H9 (cell line): Measurements from ENCODE around the gene NAP1L5. TPM values are rescaled to one million over a fixed set of nuclear protein-coding genes. Genes with fewer than 3 reads are reported as not detected.

Source experiments
- DNase-seq: peaks from one replicate; pipeline ENCODE4 v3.0.0-alpha.2; 2017
- H2AFZ ChIP-seq: one replicate; pipeline ENCODE4 v1.6.1; 2013; ENCODE audit warnings: mild to moderate bottlenecking, low read length, control low read depth, moderate library complexity
- H2AK5ac ChIP-seq: 2 replicates; pipeline ENCODE4 v1.6.1; 2013; ENCODE audit warnings: low read length, control low read depth, mixed read lengths; ENCODE audit not compliant: insufficient read length
- H2BK120ac ChIP-seq: one replicate; pipeline ENCODE4 v1.6.1; 2013; ENCODE audit warnings: low read depth, mild to moderate bottlenecking, low read length, control low read depth, inconsistent platforms; ENCODE audit not compliant: poor library complexity, severe bottlenecking
- H2BK12ac ChIP-seq: 2 replicates; pipeline ENCODE4 v1.6.1; 2013; ENCODE audit warnings: low read length, control low read depth, mixed read lengths, low read depth; ENCODE audit not compliant: insufficient read length
- H2BK15ac ChIP-seq: 2 replicates; pipeline ENCODE4 v1.6.1; 2013; ENCODE audit warnings: low read depth, low read length, control low read depth
- H2BK20ac ChIP-seq: one replicate; pipeline ENCODE4 v1.6.1; 2013; ENCODE audit warnings: low read depth, mild to moderate bottlenecking, low read length, control low read depth, inconsistent platforms; ENCODE audit not compliant: poor library complexity, severe bottlenecking
- H2BK5ac ChIP-seq: 2 replicates; pipeline ENCODE4 v1.6.1; 2013; ENCODE audit warnings: low read length, control low read depth, mixed read lengths; ENCODE audit not compliant: insufficient read length
- H3K14ac ChIP-seq: 2 replicates; pipeline ENCODE4 v1.6.1; 2013; ENCODE audit warnings: low read length, control low read depth; ENCODE audit not compliant: insufficient read depth
- H3K18ac ChIP-seq: 2 replicates; pipeline ENCODE4 v1.6.1; 2013; ENCODE audit warnings: low read depth, mild to moderate bottlenecking, mixed read lengths, low read length, control low read depth; ENCODE audit not compliant: insufficient read length
- H3K23ac ChIP-seq: 2 replicates; pipeline ENCODE4 v1.6.1; 2013; ENCODE audit warnings: low read length, control low read depth, mixed read lengths, low read depth; ENCODE audit not compliant: insufficient read length
- H3K23me2 ChIP-seq: 2 replicates; pipeline ENCODE4 v1.6.1; 2013; ENCODE audit warnings: low read depth, mild to moderate bottlenecking, mixed read lengths, low read length, control low read depth; ENCODE audit not compliant: insufficient read length, poor library complexity, severe bottlenecking
- H3K27ac ChIP-seq: 2 replicates; pipeline ENCODE4 v1.5.1; 2013; ENCODE audit warnings: low read length, control low read depth, mixed read lengths, low read depth; ENCODE audit not compliant: insufficient read length
- H3K27me3 ChIP-seq: 2 replicates; pipeline ENCODE4 v1.6.1; 2013; ENCODE audit warnings: low read length, control low read depth, inconsistent platforms; ENCODE audit not compliant: insufficient read depth
- H3K4ac ChIP-seq: 2 replicates; pipeline ENCODE4 v1.6.1; 2013; ENCODE audit warnings: low read depth, mild to moderate bottlenecking, control low read depth, inconsistent platforms, low read length, moderate library complexity
- H3K4me1 ChIP-seq: 2 replicates; pipeline ENCODE4 v1.6.1; 2013; ENCODE audit warnings: low read length, control low read depth, inconsistent platforms; ENCODE audit not compliant: insufficient read depth
- H3K4me2 ChIP-seq: 2 replicates; pipeline ENCODE4 v1.6.1; 2013; ENCODE audit warnings: low read length, control low read depth, mixed read lengths; ENCODE audit not compliant: insufficient read length, insufficient read depth
- H3K56ac ChIP-seq: 2 replicates; pipeline ENCODE4 v1.6.1; 2013; ENCODE audit warnings: low read depth, mild to moderate bottlenecking, mixed read lengths, low read length, control low read depth; ENCODE audit not compliant: insufficient read length
- H3K79me1 ChIP-seq: 2 replicates; pipeline ENCODE4 v1.6.1; 2013; ENCODE audit warnings: low read depth, mild to moderate bottlenecking, moderate library complexity, low read length, control low read depth, inconsistent platforms; ENCODE audit not compliant: insufficient read depth, poor library complexity, severe bottlenecking
- H3K79me2 ChIP-seq: 2 replicates; pipeline ENCODE4 v1.6.1; 2013; ENCODE audit warnings: low read length, control low read depth, inconsistent platforms; ENCODE audit not compliant: insufficient read depth
- H3K9ac ChIP-seq: 2 replicates; pipeline ENCODE4 v1.6.1; 2013; ENCODE audit warnings: low read length, control low read depth, mixed read lengths; ENCODE audit not compliant: insufficient read length; ENCODE audit errors: extremely low read depth
- H3K9me3 ChIP-seq: one replicate; pipeline ENCODE4 v1.6.1; 2013; ENCODE audit warnings: low read depth, low read length, inconsistent platforms; ENCODE audit not compliant: control insufficient read depth
- H3T11ph ChIP-seq: one replicate; pipeline ENCODE4 v1.6.1; 2013; ENCODE audit warnings: mild to moderate bottlenecking, low read length, control low read depth, inconsistent platforms
- H4K20me1 ChIP-seq: one replicate; pipeline ENCODE4 v1.6.1; 2013; ENCODE audit not compliant: control insufficient read depth, insufficient read length, insufficient read depth
- H4K5ac ChIP-seq: 2 replicates; pipeline ENCODE4 v1.6.1; 2013; ENCODE audit warnings: low read depth, mild to moderate bottlenecking, mixed read lengths, low read length, control low read depth; ENCODE audit not compliant: insufficient read length
- H4K8ac ChIP-seq: replicated peaks from 2 replicates; pipeline ENCODE4 v1.6.1; 2013; ENCODE audit warnings: low read length, control low read depth, mixed read lengths, low read depth; ENCODE audit not compliant: insufficient read length
- H4K91ac ChIP-seq: 2 replicates; pipeline ENCODE4 v1.6.1; 2013; ENCODE audit warnings: low read depth, mild to moderate bottlenecking, moderate library complexity, mixed read lengths, low read length, control low read depth; ENCODE audit not compliant: insufficient read length
- H3K27ac Mint-ChIP-seq, 3 experiments: 2 replicates in 2 of 3; 3 replicates in 1 of 3; pipeline ENCODE4 v1.8.0; 2020 to 2021; ENCODE audit warnings: mixed read lengths in 3 of 3, mild to moderate bottlenecking in 1 of 3, moderate library complexity in 1 of 3
- H3K27me3 Mint-ChIP-seq: 2 replicates; pipeline ENCODE4 v1.8.0; 2021; ENCODE audit warnings: low read depth, mild to moderate bottlenecking, moderate library complexity, mixed read lengths
- H3K36me3 Mint-ChIP-seq, 3 experiments: 2 replicates in 2 of 3; 3 replicates in 1 of 3; pipeline ENCODE4 v1.8.0; 2020 to 2021; ENCODE audit warnings: low read depth in 3 of 3, mixed read lengths in 3 of 3; ENCODE audit not compliant: insufficient read depth in 1 of 3
- H3K4me1 Mint-ChIP-seq, 2 experiments: 2 replicates each; pipeline ENCODE4 v1.8.0; 2020; ENCODE audit warnings: mixed read lengths in 2 of 2
- H3K4me3 Mint-ChIP-seq, 2 experiments: 2 replicates in 1 of 2; 3 replicates in 1 of 2; pipeline ENCODE4 v1.8.0; 2020 to 2021; ENCODE audit warnings: mild to moderate bottlenecking in 2 of 2, mixed read lengths in 2 of 2, moderate library complexity in 1 of 2
- H3K9me3 Mint-ChIP-seq, 2 experiments: 2 replicates in 1 of 2; 3 replicates in 1 of 2; pipeline ENCODE4 v1.8.0; 2020; ENCODE audit warnings: mild to moderate bottlenecking in 2 of 2, mixed read lengths in 2 of 2, moderate library complexity in 1 of 2
- WGBS: extraction: QIAGEN DNeasy Blood & Tissue Kit; methylation state at CpG from one replicate; pipeline ENCODE4 v1.1.7; 2013; ENCODE audit warnings: missing lambda C conversion rate, low lambda C conversion rate, mixed read lengths; ENCODE audit not compliant: insufficient read length; ENCODE audit errors: extremely low coverage; 5-methylcytosine and 5-hydroxymethylcytosine counted together
- total RNA-seq: library from RNA; stranded (reverse); gene quantifications from 2 replicates; pipeline ENCODE4 v1.2.1, GENCODE V29; 2021
- TF ChIP-seq, protein P1 (sequence below): fragments of 200-600 bp; sonication (generic); conservative IDR thresholded peaks from 3 replicates; pipeline ENCODE4 v1.8.0; 2021; ENCODE audit warnings: antibody characterized with exemption, mild to moderate bottlenecking

NAP1L5 gene
- total RNA-seq, 1 experiment from 2014 or later, result 2.2 TPM

DNA sequence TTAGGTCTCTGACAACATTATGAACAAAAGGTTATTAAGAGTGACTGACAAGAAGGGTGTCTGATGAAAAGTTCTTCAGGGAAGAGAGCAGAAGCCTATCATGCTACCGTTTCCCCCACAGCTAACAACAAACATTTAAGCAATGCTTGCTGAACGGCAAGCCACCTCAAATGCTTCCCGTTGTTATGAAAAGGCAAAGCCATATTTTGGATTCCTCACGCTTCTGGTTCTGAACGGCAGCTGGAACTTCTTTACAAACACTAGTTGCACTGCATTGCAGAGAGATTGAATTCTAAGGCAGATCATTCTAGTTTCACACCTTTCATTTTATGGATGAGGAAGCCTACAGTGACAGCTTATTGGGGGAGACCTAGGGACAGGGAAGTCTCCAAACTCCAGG lies 48.6 kb upstream of the NAP1L5 start:
- no peak overlapping the region for H2BK15ac ChIP-seq
- Mint-ChIP-seq H3K4me3 (no peak overlapping the region), H3K36me3 (peaks cover 21 to 35% (median 31%) of the 10 kb centered on the region in 3 experiments; a peak in 6 of 7 replicates), H3K4me1 (peaks cover 3 to 14% of the 10 kb centered on the region in 2 experiments; a peak in 2 of 4 replicates), H3K27ac (peak overlapping the region in 1 of 3 experiments; percentile 9; a peak in 1 of 7 replicates), H3K9me3 (no peaks in the 10 kb centered on the region), H3K27me3 (no peaks in the 10 kb centered on the region)
- TF ChIP-seq, protein P1, sequence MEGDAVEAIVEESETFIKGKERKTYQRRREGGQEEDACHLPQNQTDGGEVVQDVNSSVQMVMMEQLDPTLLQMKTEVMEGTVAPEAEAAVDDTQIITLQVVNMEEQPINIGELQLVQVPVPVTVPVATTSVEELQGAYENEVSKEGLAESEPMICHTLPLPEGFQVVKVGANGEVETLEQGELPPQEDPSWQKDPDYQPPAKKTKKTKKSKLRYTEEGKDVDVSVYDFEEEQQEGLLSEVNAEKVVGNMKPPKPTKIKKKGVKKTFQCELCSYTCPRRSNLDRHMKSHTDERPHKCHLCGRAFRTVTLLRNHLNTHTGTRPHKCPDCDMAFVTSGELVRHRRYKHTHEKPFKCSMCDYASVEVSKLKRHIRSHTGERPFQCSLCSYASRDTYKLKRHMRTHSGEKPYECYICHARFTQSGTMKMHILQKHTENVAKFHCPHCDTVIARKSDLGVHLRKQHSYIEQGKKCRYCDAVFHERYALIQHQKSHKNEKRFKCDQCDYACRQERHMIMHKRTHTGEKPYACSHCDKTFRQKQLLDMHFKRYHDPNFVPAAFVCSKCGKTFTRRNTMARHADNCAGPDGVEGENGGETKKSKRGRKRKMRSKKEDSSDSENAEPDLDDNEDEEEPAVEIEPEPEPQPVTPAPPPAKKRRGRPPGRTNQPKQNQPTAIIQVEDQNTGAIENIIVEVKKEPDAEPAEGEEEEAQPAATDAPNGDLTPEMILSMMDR, result no peak
- no peak overlapping the region for H2AK5ac ChIP-seq
- H3K27me3 ChIP-seq, result no peaks in the 10 kb centered on the region
- no peak overlapping the region for H3K9ac ChIP-seq
- H4K5ac ChIP-seq, result no peak overlapping the region
- H4K8ac ChIP-seq, result no peak overlapping the region
- WGBS, result no CpG with 5 or more reads among the region's 5 CpGs
- no peaks in the 10 kb centered on the region for H3K23me2 ChIP-seq
- no peak overlapping the region for H3K18ac ChIP-seq
- H2BK120ac ChIP-seq, result no peak overlapping the region
- H2AFZ ChIP-seq, result no peak overlapping the region
- H3K9me3 ChIP-seq, result no peaks in the 10 kb centered on the region
- H3K79me2 ChIP-seq, result no peaks in the 10 kb centered on the region
- no peak overlapping the region for H3T11ph ChIP-seq
- DNase-seq, result no peak
- no peak overlapping the region for H3K27ac ChIP-seq
- no peak overlapping the region for H3K14ac ChIP-seq
- H4K91ac ChIP-seq, result no peak overlapping the region
- no peaks in the 10 kb centered on the region for H3K4me1 ChIP-seq
- no peaks in the 10 kb centered on the region for H4K20me1 ChIP-seq
- H3K23ac ChIP-seq, result no peak overlapping the region
- H3K4ac ChIP-seq, result no peak overlapping the region
- no peak overlapping the region for H2BK5ac ChIP-seq
- H2BK12ac ChIP-seq, result no peak overlapping the region
- H3K56ac ChIP-seq, result no peak overlapping the region
- no peak overlapping the region for H2BK20ac ChIP-seq
- H3K4me2 ChIP-seq, result no peak overlapping the region
- no peaks in the 10 kb centered on the region for H3K79me1 ChIP-seq
